Uterus (tissue), 4 donors: ENCODE data around the gene DDX39A. TPM values are rescaled to one million over a fixed set of nuclear protein-coding genes. Genes with fewer than 3 reads are reported as not detected.

Experiments used
- DNase-seq, 2 donors: peaks; one replicate each; pipeline ENCODE4 v3.0.0-alpha.2; 2019 to 2020
- H3K27ac ChIP-seq, 2 donors: fragments of 200-600 bp; sonication (generic); 1 replicate in 1 of 2; 2 replicates in 1 of 2; pipeline ENCODE4 v1.5.1; 2016 to 2018
- H3K27me3 ChIP-seq, 2 donors: fragments of 200-600 bp; sonication (generic); one replicate each; pipeline ENCODE4 v1.5.1; 2018 to 2019; ENCODE audit warnings: control low read depth in 1 of 2
- H3K36me3 ChIP-seq, 2 donors: fragments of 200-600 bp; sonication (generic); one replicate each; pipeline ENCODE4 v1.5.1; 2019; ENCODE audit warnings: control low read depth in 1 of 2
- H3K4me1 ChIP-seq, 2 donors: fragments of 200-600 bp; sonication (generic); one replicate each; pipeline ENCODE4 v1.5.1; 2018 to 2019; ENCODE audit warnings: control low read depth in 1 of 2
- H3K4me3 ChIP-seq, 2 donors: fragments of 200-600 bp; sonication (generic); 1 replicate in 1 of 2; 2 replicates in 1 of 2; pipeline ENCODE4 v1.5.1; 2018 to 2019; ENCODE audit warnings: mild to moderate bottlenecking in 1 of 2
- H3K9me3 ChIP-seq, 2 donors: fragments of 200-600 bp; sonication (generic); one replicate each; pipeline ENCODE4 v1.5.1; 2019; ENCODE audit warnings: control low read depth in 1 of 2
- POLR2A ChIP-seq, 2 donors: fragments of 450-650 bp; IDR thresholded peaks; one replicate each; pipeline ENCODE4 v1.6.1; 2016; ENCODE audit warnings: antibody characterized with exemption in 2 of 2, mild to moderate bottlenecking in 1 of 2, moderate library complexity in 1 of 2
- intact Hi-C: fragments of 100-400 bp; cut with DNase I; formaldehyde crosslinking; loops from one replicate; pipeline ENCODE4 v1.15.1; 2023; ENCODE audit warnings: low total_unique reads
- total RNA-seq, 4 donors: library from RNA; depleted of rRNA in 3 of 4; stranded (reverse); fragments of >200 nt in 3 of 4; gene quantifications; one replicate each; pipeline versions ENCODE4 v1.1.0 to v1.2.4, GENCODE V29; 2014 to 2023
- TF ChIP-seq, protein P1 (sequence below), 4 experiments: fragments of 200-600 bp in 2 of 4; fragments of 450-650 bp in 2 of 4; sonication (generic) in 2 of 4; IDR thresholded peaks; one replicate each; pipeline ENCODE4 v1.5.1; 2016 to 2019; ENCODE audit warnings: antibody characterized with exemption in 4 of 4, mild to moderate bottlenecking in 2 of 4, moderate library complexity in 1 of 4
- donor health status: DM: yes; HTN: yes; CAD: no.

The DDX39A gene
- total RNA-seq, 4 donors from 2014 or later = 41.3 to 91.2 (median 52.8) TPM

DNA sequence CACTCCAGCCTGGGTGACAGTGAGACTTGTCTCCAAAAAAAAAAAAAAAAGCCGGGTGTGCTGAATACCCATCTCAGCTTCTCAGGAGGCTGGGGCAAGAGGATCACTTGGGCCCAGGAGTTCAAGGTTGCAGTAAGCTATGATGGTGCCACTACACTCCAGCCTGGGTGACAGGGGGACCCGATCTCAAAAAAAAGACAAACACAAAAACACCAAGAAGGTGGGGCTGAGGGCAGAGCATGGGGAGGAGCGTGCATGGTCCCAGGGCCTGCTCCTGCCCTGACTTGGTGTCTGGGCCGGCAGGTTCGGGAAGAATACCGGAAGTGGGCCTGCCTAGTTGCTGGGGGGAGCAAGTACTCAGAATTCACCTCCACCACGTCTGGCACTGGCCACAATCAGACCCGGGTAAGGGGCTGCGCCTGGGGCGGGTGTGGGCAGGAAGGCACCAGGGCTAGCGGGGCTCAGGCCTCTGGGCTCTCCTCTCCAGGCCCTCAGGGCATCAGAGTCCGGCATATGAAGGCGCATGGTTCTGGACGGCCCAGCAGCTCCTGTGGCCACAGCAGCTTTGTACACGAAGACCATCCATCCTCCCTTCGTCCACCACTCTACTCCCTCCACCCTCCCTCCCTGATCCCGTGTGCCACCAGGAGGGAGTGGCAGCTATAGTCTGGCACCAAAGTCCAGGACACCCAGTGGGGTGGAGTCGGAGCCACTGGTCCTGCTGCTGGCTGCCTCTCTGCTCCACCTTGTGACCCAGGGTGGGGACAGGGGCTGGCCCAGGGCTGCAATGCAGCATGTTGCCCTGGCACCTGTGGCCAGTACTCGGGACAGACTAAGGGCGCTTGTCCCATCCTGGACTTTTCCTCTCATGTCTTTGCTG is 11.3 kb downstream of the DDX39A start:
- intact Hi-C loops = no loop called here
- no peaks in the 10 kb centered on the region for H3K36me3 ChIP-seq
- TF ChIP-seq POLR2A (IDR thresholded peaks at IDR 0.05) = no peak
- TF ChIP-seq, protein P1, sequence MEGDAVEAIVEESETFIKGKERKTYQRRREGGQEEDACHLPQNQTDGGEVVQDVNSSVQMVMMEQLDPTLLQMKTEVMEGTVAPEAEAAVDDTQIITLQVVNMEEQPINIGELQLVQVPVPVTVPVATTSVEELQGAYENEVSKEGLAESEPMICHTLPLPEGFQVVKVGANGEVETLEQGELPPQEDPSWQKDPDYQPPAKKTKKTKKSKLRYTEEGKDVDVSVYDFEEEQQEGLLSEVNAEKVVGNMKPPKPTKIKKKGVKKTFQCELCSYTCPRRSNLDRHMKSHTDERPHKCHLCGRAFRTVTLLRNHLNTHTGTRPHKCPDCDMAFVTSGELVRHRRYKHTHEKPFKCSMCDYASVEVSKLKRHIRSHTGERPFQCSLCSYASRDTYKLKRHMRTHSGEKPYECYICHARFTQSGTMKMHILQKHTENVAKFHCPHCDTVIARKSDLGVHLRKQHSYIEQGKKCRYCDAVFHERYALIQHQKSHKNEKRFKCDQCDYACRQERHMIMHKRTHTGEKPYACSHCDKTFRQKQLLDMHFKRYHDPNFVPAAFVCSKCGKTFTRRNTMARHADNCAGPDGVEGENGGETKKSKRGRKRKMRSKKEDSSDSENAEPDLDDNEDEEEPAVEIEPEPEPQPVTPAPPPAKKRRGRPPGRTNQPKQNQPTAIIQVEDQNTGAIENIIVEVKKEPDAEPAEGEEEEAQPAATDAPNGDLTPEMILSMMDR (IDR thresholded peaks at IDR 0.05) = no peak
- peaks cover 0 to under 1% of the 10 kb centered on the region in 2 donors for H3K4me1 ChIP-seq
- H3K9me3 ChIP-seq = no peaks in the 10 kb centered on the region
- no peak overlapping the region for H3K4me3 ChIP-seq
- no peaks in the 10 kb centered on the region for H3K27me3 ChIP-seq
- DNase-seq = no peak
- H3K27ac ChIP-seq = no peak overlapping the region

DNA sequence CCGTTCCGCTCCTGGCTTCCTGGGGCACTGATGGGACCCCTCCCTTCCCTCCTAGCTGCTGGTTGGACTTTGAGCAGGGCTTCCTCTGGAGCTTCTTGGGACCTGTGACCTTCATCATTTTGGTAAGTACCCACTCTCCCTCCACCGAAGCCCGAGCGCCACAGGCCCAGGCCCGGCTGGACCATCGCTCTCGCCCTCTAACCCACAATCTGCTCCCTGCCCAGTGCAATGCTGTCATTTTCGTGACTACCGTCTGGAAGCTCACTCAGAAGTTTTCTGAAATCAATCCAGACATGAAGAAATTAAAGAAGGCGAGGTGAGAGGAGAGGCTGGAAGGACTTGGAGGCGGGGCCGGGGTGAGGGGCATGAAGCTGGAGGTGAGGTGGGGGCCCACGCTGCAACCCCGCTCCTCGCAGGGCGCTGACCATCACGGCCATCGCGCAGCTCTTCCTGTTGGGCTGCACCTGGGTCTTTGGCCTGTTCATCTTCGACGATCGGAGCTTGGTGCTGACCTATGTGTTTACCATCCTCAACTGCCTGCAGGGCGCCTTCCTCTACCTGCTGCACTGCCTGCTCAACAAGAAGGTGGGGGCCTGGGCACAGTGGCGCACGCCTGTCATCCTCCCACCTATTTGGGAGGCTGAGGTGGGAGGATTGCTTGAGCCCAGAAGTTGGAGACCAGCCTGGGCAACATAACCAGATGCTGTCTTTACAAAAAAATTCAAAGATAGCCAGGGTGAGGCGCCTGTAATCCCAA is 12.3 kb downstream of the DDX39A start:
- Histone ChIP-seq H3K27me3 (no peaks in the 10 kb centered on the region), H3K4me3 (no peak overlapping the region), H3K4me1 (peaks cover 0 to 4% of the 10 kb centered on the region in 2 donors), H3K36me3 (no peaks in the 10 kb centered on the region), H3K27ac (peak overlapping the region; percentile 73 to 86), H3K9me3 (no peaks in the 10 kb centered on the region)
- TF ChIP-seq POLR2A (IDR thresholded peaks at IDR 0.05) = no peak
- TF ChIP-seq, protein P1 (IDR thresholded peaks at IDR 0.05) = no peak
- DNase-seq = no peak
- intact Hi-C loops = no loop called here

DNA sequence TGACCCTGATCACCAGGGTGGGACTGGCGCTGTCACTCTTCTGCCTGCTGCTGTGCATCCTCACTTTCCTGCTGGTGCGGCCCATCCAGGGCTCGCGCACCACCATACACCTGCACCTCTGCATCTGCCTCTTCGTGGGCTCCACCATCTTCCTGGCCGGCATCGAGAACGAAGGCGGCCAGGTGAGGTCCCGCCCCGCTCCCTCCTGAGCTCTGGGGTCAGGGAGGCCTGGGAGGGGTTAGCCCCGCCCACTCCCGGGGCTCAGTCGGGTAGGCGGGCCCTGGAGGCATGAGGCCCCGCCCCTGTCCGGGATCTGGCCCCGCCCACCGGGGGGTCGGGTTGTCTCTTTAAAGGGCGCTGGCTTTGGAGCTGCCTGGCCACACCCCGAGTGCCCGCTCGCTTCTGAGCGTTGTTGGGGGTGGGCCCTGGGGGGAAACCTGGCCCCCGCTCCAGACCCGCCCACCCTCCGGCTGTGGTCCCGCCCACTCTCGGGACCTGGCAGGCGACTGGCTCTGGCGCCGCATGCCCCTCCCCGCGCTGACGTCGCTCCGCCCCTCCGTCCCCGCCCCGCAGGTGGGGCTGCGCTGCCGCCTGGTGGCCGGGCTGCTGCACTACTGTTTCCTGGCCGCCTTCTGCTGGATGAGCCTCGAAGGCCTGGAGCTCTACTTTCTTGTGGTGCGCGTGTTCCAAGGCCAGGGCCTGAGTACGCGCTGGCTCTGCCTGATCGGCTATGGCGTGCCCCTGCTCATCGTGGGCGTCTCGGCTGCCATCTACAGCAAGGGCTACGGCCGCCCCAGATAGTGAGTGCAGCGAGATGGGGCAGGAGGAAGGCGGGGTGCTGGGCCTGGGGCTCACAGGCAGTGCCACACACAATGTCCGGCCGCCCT is 13.1 kb downstream of the DDX39A start:
- Histone ChIP-seq H3K9me3 (no peaks in the 10 kb centered on the region), H3K27ac (peak overlapping the region; percentile 73 to 86), H3K4me1 (peaks cover 0 to 4% of the 10 kb centered on the region in 2 donors), H3K27me3 (no peaks in the 10 kb centered on the region), H3K4me3 (peak overlapping the region in 1 of 2 donors; percentile 12), H3K36me3 (no peaks in the 10 kb centered on the region)
- peak; percentile 78 to 86 for DNase-seq
- TF ChIP-seq, protein P1 (IDR thresholded peaks at IDR 0.05) = peak; percentile 84 to 93 (median 90)
- no peak for TF ChIP-seq POLR2A (IDR thresholded peaks at IDR 0.05)
- intact Hi-C loops = no loop called here

DNA sequence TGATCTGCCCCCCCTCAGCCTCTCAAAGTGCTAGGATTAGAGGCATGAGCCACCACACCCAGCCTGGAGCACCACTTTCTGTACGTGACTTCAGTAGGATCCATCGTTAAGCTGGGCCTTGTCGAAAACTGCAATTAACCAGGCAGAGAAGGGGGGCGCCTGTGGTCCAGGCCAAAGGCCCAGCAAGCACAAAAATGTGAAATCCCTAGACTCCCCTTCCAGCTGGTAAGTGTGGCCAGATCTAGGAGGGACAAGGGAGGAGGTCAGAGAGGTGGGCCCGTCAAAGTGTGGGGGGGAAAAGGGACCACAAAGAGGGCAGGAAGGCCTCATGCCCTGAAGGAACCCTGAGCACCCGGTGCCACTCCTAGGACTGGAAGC is 13.8 kb downstream of the DDX39A start:
- H3K27ac ChIP-seq = peak overlapping the region; percentile 73 to 86
- intact Hi-C loops = no loop called here
- no peak for DNase-seq
- H3K9me3 ChIP-seq = no peaks in the 10 kb centered on the region
- H3K4me1 ChIP-seq = peaks cover 0 to 4% of the 10 kb centered on the region in 2 donors
- no peak overlapping the region for H3K4me3 ChIP-seq
- TF ChIP-seq, protein P1 (IDR thresholded peaks at IDR 0.05) = no peak
- TF ChIP-seq POLR2A (IDR thresholded peaks at IDR 0.05) = no peak
- no peaks in the 10 kb centered on the region for H3K36me3 ChIP-seq
- H3K27me3 ChIP-seq = no peaks in the 10 kb centered on the region
